HUES6 (cell line): ENCODE results near the gene NALF2.
A peak's percentile ranks its signal among the peaks of the same experiment; 100 is the strongest.

Experiments
- H3K27ac ChIP-seq: 2 replicates; pipeline ENCODE4 v1.7.0; 2013; ENCODE audit warnings: low read depth, mild to moderate bottlenecking, low read length, inconsistent platforms
- H3K27me3 ChIP-seq: 2 replicates; pipeline ENCODE4 v1.6.1; 2013; ENCODE audit warnings: low read length; ENCODE audit not compliant: control insufficient read depth, insufficient read depth
- H3K36me3 ChIP-seq: 2 replicates; pipeline ENCODE4 v1.6.1; 2013; ENCODE audit warnings: low read length; ENCODE audit not compliant: control insufficient read depth, insufficient read depth
- H3K4me1 ChIP-seq: 2 replicates; pipeline ENCODE4 v1.6.1; 2013; ENCODE audit warnings: low read length; ENCODE audit not compliant: control insufficient read depth, insufficient read depth
- H3K4me3 ChIP-seq: 2 replicates; pipeline ENCODE4 v1.5.1; 2013; ENCODE audit warnings: low read depth, low read length
- H3K9ac ChIP-seq: one replicate; pipeline ENCODE4 v1.6.1; 2013; ENCODE audit warnings: mild to moderate bottlenecking, low read length
- H3K9me3 ChIP-seq: 2 replicates; pipeline ENCODE4 v1.6.1; 2013; ENCODE audit warnings: low read depth, low read length; ENCODE audit not compliant: control insufficient read depth, insufficient read depth

Gene NALF2

GRCh38 chrX:69504626-69505612, 793 bp downstream of the NALF2 start:
- Histone ChIP-seq H3K4me3 (peak overlapping the region; percentile 87), H3K9ac (peak overlapping the region; percentile 59), H3K9me3 (peaks cover 8% of the 10 kb centered on the region; the same call in 1 of the 2 replicates), H3K4me1 (peaks cover 18% of the 10 kb centered on the region), H3K27me3 (peaks cover 78% of the 10 kb centered on the region), H3K27ac (no peak overlapping the region), H3K36me3 (no peaks in the 10 kb centered on the region)

- no peaks in the 10 kb centered on the region for H3K36me3 ChIP-seq
- H3K4me1 ChIP-seq = peaks cover 18% of the 10 kb centered on the region
- H3K4me3 ChIP-seq = peak overlapping the region; percentile 87
- no peak overlapping the region for H3K9ac ChIP-seq
- peaks cover 10% of the 10 kb centered on the region; the same call in 1 of the 2 replicates for H3K9me3 ChIP-seq
- peaks cover 71% of the 10 kb centered on the region for H3K27me3 ChIP-seq
- H3K27ac ChIP-seq = no peak overlapping the region
Observed at GRCh38 chrX:69505772-69506616, 1.9 kb downstream of the NALF2 start.

GRCh38 chrX:69506617-69507499, 2.7 kb downstream of the NALF2 start:
- Histone ChIP-seq H3K4me1 (peaks cover 15% of the 10 kb centered on the region), H3K9me3 (peaks cover 15% of the 10 kb centered on the region; the same call in 1 of the 2 replicates), H3K4me3 (peak overlapping the region; percentile 87), H3K36me3 (no peaks in the 10 kb centered on the region), H3K9ac (no peak overlapping the region), H3K27ac (no peak overlapping the region), H3K27me3 (peaks cover 68% of the 10 kb centered on the region)

DNA sequence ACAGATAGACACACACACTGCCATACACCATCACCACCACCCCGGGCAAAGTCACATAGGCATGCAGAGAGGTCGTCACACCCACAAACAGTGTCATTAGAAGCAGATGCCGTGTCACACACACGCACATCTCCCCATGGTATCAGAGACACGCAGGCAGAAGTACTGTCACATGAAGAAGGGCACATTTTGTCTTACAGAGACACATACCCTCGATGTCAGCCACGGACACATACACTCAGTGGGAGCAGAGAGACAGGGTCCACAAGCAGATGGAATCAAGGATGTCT, 3.3 kb downstream of the NALF2 start:
- Histone ChIP-seq H3K9ac (no peak overlapping the region), H3K9me3 (peaks cover 15% of the 10 kb centered on the region; the same call in 1 of the 2 replicates), H3K27me3 (peaks cover 62% of the 10 kb centered on the region), H3K4me3 (no peak overlapping the region), H3K4me1 (peaks cover 15% of the 10 kb centered on the region), H3K36me3 (no peaks in the 10 kb centered on the region), H3K27ac (no peak overlapping the region)

DNA sequence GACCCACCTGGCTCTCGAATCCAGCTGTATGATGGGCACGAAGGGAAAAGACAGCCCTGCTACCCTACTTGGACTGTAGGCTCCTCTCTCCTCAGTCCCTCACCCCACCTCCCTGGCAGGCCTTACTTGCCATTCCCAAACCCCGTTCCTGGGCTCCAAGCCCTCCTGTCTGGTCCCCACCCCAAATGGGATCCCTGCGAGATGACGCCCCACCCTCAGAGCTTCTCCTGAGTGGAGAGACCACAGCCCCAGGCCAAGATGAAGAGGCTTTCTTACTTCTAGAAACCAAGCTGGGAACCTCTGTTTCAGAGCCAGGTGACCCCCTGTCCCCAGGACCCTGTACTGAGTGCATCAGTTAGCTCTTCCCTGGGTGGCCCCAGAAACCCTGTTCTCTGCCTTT, 4.5 kb downstream of the NALF2 start:
- Histone ChIP-seq H3K9me3 (peaks cover 15% of the 10 kb centered on the region; the same call in 1 of the 2 replicates), H3K27ac (no peak overlapping the region), H3K4me3 (no peak overlapping the region), H3K9ac (no peak overlapping the region), H3K36me3 (no peaks in the 10 kb centered on the region), H3K27me3 (peaks cover 54% of the 10 kb centered on the region), H3K4me1 (peaks cover 12% of the 10 kb centered on the region)

DNA sequence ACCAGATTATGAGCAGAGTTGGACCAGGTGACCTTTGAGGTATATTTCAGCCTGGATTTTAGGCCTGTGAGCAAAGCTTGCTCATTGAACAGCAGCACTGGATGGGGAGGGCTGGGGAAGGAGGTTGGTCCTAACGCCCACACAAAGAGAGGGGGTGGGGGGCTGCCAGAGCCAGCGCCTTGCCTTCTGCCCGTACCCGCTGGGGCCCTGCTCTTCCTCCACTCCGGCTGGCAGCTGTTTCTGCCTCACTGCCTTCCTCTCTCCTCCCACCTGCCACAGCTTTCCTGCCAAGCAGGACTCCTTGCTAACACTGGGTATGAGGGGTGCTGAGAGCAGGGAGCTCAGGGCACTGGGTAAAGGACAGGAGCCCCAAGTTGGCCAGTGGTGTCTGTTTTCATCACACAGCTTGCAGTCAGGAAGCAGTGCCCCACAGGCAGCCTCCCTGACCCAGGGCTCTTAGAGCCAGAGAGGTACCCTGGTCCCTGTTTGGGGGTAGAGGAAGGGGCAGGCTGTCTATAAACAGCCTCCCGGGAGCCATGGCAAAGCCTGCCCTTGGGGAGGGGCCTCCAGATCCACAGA, 6.1 kb downstream of the NALF2 start:
- H3K9me3 ChIP-seq = peaks cover 15% of the 10 kb centered on the region; the same call in 1 of the 2 replicates
- no peak overlapping the region for H3K27ac ChIP-seq
- H3K9ac ChIP-seq = no peak overlapping the region

GRCh38 chrX:69510914-69511513, 6.9 kb downstream of the NALF2 start:
- H3K36me3 ChIP-seq = no peaks in the 10 kb centered on the region
- H3K27me3 ChIP-seq = peaks cover 38% of the 10 kb centered on the region
- peaks cover 12% of the 10 kb centered on the region for H3K4me1 ChIP-seq
- no peak overlapping the region for H3K9ac ChIP-seq
- H3K4me3 ChIP-seq = no peak overlapping the region
- peaks cover 15% of the 10 kb centered on the region; the same call in 1 of the 2 replicates for H3K9me3 ChIP-seq
- no peak overlapping the region for H3K27ac ChIP-seq

More for the DNA sequence above, 6.1 kb downstream of the NALF2 start:
- H3K27me3 ChIP-seq = peaks cover 46% of the 10 kb centered on the region
- H3K4me1 ChIP-seq = peaks cover 12% of the 10 kb centered on the region
- no peaks in the 10 kb centered on the region for H3K36me3 ChIP-seq
- no peak overlapping the region for H3K4me3 ChIP-seq

DNA sequence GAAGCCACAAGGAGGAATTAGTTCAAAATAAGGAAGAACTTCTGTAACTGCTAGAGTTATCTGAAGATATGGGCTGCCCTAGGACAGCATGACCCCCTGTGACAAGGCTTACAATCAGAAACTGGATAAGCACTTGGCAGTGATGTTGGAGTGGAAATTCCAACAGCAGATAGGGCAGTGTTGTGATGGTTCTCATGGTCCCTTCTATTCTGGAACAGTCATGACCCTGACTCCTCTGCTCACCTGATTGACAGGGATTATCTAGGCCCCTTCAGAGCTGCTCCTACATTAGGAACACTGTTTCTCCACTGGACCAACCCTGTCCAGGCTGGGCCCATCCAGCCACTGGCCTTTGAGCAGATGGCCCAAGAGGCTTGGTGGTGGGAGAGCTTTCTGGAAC, 17.9 kb downstream of the NALF2 start:
- H3K9me3 ChIP-seq = peaks cover 3% of the 10 kb centered on the region; the same call in 1 of the 2 replicates
- H3K4me3 ChIP-seq = no peak overlapping the region
- no peaks in the 10 kb centered on the region for H3K27me3 ChIP-seq
- no peaks in the 10 kb centered on the region for H3K36me3 ChIP-seq
- no peak overlapping the region for H3K9ac ChIP-seq
- H3K27ac ChIP-seq = no peak overlapping the region
- peaks cover 14% of the 10 kb centered on the region; the same call in 1 of the 2 replicates for H3K4me1 ChIP-seq

DNA sequence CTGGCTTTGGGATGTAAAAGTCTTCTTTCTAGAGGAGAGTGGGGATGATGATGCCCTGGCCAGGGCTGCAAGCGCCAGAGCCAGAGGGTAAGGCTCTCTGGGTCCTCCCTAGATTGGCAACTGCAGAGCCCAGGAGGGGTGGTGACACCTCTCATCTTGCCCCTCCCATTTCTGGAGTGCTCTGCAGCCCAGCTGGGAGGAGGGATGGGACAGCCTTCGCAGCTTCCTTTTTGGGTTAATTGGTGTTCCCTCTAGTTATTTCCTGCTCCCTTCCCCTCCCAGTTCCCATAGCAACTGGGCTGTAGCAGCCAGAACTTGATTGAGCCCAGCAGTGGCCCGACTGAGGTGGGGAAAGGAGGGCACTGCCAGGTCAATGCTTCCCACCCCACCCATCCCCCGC, 19.2 kb downstream of the NALF2 start:
- peaks cover 6% of the 10 kb centered on the region; the same call in 1 of the 2 replicates for H3K9me3 ChIP-seq
- no peak overlapping the region for H3K9ac ChIP-seq
- H3K36me3 ChIP-seq = no peaks in the 10 kb centered on the region
- H3K4me1 ChIP-seq = peaks cover 14% of the 10 kb centered on the region; the same call in 1 of the 2 replicates
- no peaks in the 10 kb centered on the region for H3K27me3 ChIP-seq
- H3K27ac ChIP-seq = no peak overlapping the region
- no peak overlapping the region for H3K4me3 ChIP-seq
